DOHH2 (cell line): ENCODE measurements around the gene PLCB4.

Source experiments
- H3F3A ChIP-seq: fragments of 200-600 bp; sonication (generic), shearing (Covaris generic); 2 replicates; pipeline ENCODE4 v1.6.0; 2016; ENCODE audit warnings: antibody characterized with exemption, mild to moderate bottlenecking; ENCODE audit not compliant: control insufficient read depth, insufficient read depth
- H3K27ac ChIP-seq: fragments of 200-600 bp; sonication (generic); 2 replicates; pipeline ENCODE4 v1.5.1; 2014; ENCODE audit warnings: low read depth, mild to moderate bottlenecking, low read length, moderate library complexity
- H3K27me3 ChIP-seq: fragments of 200-600 bp; sonication (generic); 2 replicates; pipeline ENCODE4 v1.6.1; 2014; ENCODE audit warnings: mild to moderate bottlenecking, low read length, mixed read lengths; ENCODE audit not compliant: control insufficient read depth
- H3K36me3 ChIP-seq: fragments of 200-600 bp; sonication (generic); 2 replicates; pipeline ENCODE4 v1.6.1; 2014; ENCODE audit warnings: mild to moderate bottlenecking, low read length, moderate library complexity, mixed read lengths; ENCODE audit not compliant: control insufficient read depth
- H3K4me1 ChIP-seq: fragments of 200-600 bp; sonication (generic); 2 replicates; pipeline ENCODE4 v1.6.1; 2014; ENCODE audit warnings: mild to moderate bottlenecking, low read length, mixed read lengths; ENCODE audit not compliant: control insufficient read depth
- H3K4me2 ChIP-seq: fragments of 200-600 bp; sonication (generic); 2 replicates; pipeline ENCODE4 v1.6.0; 2014; ENCODE audit warnings: mild to moderate bottlenecking, low read length, moderate library complexity
- H3K4me3 ChIP-seq: fragments of 200-600 bp; sonication (generic); 2 replicates; pipeline ENCODE4 v1.5.1; 2014; ENCODE audit warnings: mild to moderate bottlenecking, low read length, mixed read lengths
- H3K79me2 ChIP-seq: fragments of 200-600 bp; sonication (generic); 2 replicates; pipeline ENCODE4 v1.6.1; 2014; ENCODE audit warnings: mild to moderate bottlenecking, low read length, mixed read lengths; ENCODE audit not compliant: control insufficient read depth
- H3K9me2 ChIP-seq: fragments of 200-600 bp; sonication (generic); replicated peaks from 2 replicates; pipeline ENCODE4 v1.6.1; 2014; ENCODE audit warnings: mild to moderate bottlenecking, low read length, mixed read lengths; ENCODE audit not compliant: control insufficient read depth
- H3K9me3 ChIP-seq: fragments of 200-600 bp; sonication (generic); 2 replicates; pipeline ENCODE4 v1.6.1; 2014; ENCODE audit warnings: antibody characterized with exemption, low read length, mixed read lengths; ENCODE audit not compliant: control insufficient read depth, insufficient read depth
- H4K20me1 ChIP-seq: fragments of 200-600 bp; sonication (generic); 2 replicates; pipeline ENCODE4 v1.6.0; 2014; ENCODE audit warnings: low read depth, mild to moderate bottlenecking, antibody characterized with exemption, low read length, moderate library complexity; ENCODE audit not compliant: control insufficient read depth, insufficient read depth
- EZH2phosphoT487 ChIP-seq: fragments of 200-600 bp; sonication (generic); IDR thresholded peaks from 2 replicates; pipeline ENCODE4 v1.6.1; 2017; ENCODE audit warnings: borderline replicate concordance, mild to moderate bottlenecking, antibody characterized with exemption, low read length, moderate library complexity, mixed read lengths
- TF ChIP-seq, protein P1 (sequence below): fragments of 200-600 bp; sonication (generic); IDR thresholded peaks from one replicate; pipeline ENCODE4 v1.5.1; 2014; ENCODE audit warnings: antibody characterized with exemption, mild to moderate bottlenecking, low read depth, low read length; ENCODE audit not compliant: poor library complexity, severe bottlenecking

The PLCB4 gene

GRCh38 chr20:9454791-9455190 is 385.9 kb downstream of the PLCB4 start:
- no peak for TF ChIP-seq EZH2phosphoT487
- TF ChIP-seq, protein P1, sequence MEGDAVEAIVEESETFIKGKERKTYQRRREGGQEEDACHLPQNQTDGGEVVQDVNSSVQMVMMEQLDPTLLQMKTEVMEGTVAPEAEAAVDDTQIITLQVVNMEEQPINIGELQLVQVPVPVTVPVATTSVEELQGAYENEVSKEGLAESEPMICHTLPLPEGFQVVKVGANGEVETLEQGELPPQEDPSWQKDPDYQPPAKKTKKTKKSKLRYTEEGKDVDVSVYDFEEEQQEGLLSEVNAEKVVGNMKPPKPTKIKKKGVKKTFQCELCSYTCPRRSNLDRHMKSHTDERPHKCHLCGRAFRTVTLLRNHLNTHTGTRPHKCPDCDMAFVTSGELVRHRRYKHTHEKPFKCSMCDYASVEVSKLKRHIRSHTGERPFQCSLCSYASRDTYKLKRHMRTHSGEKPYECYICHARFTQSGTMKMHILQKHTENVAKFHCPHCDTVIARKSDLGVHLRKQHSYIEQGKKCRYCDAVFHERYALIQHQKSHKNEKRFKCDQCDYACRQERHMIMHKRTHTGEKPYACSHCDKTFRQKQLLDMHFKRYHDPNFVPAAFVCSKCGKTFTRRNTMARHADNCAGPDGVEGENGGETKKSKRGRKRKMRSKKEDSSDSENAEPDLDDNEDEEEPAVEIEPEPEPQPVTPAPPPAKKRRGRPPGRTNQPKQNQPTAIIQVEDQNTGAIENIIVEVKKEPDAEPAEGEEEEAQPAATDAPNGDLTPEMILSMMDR: no peak

GRCh38 chr20:9457136-9457535 is 388.2 kb downstream of the PLCB4 start:
- TF ChIP-seq EZH2phosphoT487: no peak
- TF ChIP-seq, protein P1: no peak
- H3K4me2 ChIP-seq: no peak overlapping the region
- H4K20me1 ChIP-seq: no peaks in the 10 kb centered on the region
- H3K79me2 ChIP-seq: no peaks in the 10 kb centered on the region
- no peaks in the 10 kb centered on the region for H3K9me3 ChIP-seq
- no peaks in the 10 kb centered on the region for H3F3A ChIP-seq
- H3K27ac ChIP-seq: no peak overlapping the region
- no peaks in the 10 kb centered on the region for H3K27me3 ChIP-seq
- H3K4me3 ChIP-seq: no peak overlapping the region
- H3K9me2 ChIP-seq: no peaks in the 10 kb centered on the region
- H3K36me3 ChIP-seq: no peaks in the 10 kb centered on the region
- no peaks in the 10 kb centered on the region for H3K4me1 ChIP-seq

More at GRCh38 chr20:9454791-9455190, 385.9 kb downstream of the PLCB4 start:
- Histone ChIP-seq H3K79me2 (no peaks in the 10 kb centered on the region), H3K27me3 (no peaks in the 10 kb centered on the region), H3F3A (no peaks in the 10 kb centered on the region), H3K4me2 (no peak overlapping the region), H3K9me2 (no peaks in the 10 kb centered on the region), H3K9me3 (no peaks in the 10 kb centered on the region), H3K27ac (no peak overlapping the region), H3K4me3 (no peak overlapping the region), H4K20me1 (no peaks in the 10 kb centered on the region), H3K4me1 (no peaks in the 10 kb centered on the region), H3K36me3 (no peaks in the 10 kb centered on the region)

GRCh38 chr20:9458138-9458796 is 389.4 kb downstream of the PLCB4 start:
- Histone ChIP-seq H3K36me3 (no peaks in the 10 kb centered on the region), H3K9me2 (no peaks in the 10 kb centered on the region), H3F3A (no peaks in the 10 kb centered on the region), H3K4me3 (no peak overlapping the region), H4K20me1 (no peaks in the 10 kb centered on the region), H3K27me3 (no peaks in the 10 kb centered on the region), H3K4me2 (no peak overlapping the region), H3K4me1 (no peaks in the 10 kb centered on the region), H3K27ac (no peak overlapping the region), H3K9me3 (no peaks in the 10 kb centered on the region), H3K79me2 (no peaks in the 10 kb centered on the region)
- TF ChIP-seq, protein P1: peak; percentile 65
- no peak for TF ChIP-seq EZH2phosphoT487
